HG03558 (cell line): ENCODE data around the gene UBXN4.
A peak's percentile ranks its signal among the peaks of the same experiment; 100 is the strongest.
"Not testable (repeated sequence)": the region's sequence is repeated elsewhere in the genome, so short reads cannot be mapped to it uniquely, and the experiment has no call there.

Experiments used
- ATAC-seq: cut with Tn5 transposase; IDR thresholded peaks from one replicate; pipeline ENCODE4 v1.9.1; 2021; ENCODE audit warnings: moderate number of reproducible peaks; ENCODE audit not compliant: unreplicated experiment; ENCODE audit errors: extremely low read depth

Gene UBXN4

GRCh38 chr2:135800513-135801460 lies 59.1 kb downstream of the UBXN4 start:
- no peak for ATAC-seq

- ATAC-seq = no peak
These were observed 60.7 kb downstream of the UBXN4 start for GRCh38 chr2:135802350-135802749.

DNA sequence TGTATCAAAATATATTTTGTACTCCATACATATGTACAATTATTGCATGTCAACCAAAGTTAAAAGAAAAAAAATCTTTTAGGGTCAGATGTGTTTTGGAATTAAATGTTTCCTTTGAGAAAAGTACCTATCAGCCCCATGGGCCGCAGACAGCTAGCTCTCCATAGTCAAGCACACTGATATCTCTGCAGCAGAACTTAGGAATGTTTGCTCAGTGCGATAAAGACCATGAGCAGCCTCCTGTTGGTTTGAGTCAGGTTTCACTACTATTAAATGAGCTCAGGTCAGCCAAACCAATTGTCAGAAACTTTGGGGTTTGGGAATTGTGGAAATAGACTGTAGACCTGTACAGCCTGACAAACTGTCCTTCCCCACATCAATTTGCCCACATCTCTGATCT lies 61.6 kb downstream of the UBXN4 start:
- no peak for ATAC-seq

DNA sequence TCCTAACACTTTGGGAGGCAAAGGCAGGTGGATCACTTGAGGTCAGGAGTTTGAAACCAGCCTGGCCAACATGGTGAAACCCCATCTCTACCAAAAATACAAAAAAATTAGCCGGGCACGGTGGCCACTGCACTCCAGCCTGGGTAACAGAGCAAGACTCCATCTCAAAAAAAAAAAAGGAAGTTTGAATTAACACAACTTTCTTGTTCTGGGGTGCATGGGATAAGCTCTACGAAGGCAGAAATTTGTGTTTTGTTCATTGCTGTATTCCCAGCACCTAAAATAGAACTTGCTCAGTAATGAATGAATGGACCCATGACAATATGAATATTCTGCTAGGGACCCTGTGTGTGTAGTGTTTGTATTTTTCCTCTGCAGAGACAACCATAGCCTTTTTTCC lies 66.2 kb downstream of the UBXN4 start:
- not testable (repeated sequence) for ATAC-seq

DNA sequence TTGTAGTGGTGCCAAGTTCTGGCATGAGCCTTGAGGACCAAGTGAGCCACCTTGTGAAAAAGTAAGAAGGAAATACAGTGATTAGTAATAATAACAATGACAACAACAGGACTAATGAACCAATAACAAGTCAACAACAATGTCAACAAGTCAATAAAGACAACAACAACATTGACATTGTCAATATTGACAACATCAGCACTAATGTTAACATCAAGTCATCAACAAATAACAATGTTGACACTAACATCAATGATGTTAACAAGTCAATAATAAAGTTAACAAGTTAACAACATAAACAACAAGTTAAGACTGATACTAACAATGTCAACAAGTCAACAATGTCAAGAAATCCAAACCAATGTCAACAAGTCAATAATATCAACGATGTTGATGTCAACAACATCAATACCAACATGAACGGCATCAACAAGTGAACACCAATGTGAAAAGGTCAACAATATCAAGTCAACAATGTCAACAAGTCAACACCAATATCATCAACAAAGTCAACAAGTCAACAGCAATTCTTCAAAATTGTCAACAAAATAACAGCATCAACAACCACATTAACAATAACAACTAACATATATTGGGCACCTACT lies 71.4 kb downstream of the UBXN4 start:
- ATAC-seq = no peak

DNA sequence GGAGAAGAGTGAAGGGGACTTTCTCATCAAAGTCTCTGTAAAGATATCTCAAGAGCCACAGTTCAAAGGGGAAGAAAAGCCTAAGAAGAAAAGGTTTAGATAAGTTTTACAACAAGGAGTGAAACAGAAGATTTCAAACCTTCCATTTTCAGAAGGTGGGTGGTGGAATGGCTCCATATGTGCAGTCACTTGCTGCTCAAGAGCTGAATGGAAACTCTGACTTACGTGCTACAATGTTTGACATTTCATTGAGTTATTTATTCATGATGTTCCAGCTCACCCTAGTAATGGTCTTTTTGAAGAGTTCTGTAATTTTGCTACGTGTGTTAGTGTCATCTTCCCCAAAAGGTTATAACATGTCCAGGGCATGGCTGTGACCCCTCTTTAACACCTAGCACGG lies 73.6 kb downstream of the UBXN4 start:
- ATAC-seq = no peak

DNA sequence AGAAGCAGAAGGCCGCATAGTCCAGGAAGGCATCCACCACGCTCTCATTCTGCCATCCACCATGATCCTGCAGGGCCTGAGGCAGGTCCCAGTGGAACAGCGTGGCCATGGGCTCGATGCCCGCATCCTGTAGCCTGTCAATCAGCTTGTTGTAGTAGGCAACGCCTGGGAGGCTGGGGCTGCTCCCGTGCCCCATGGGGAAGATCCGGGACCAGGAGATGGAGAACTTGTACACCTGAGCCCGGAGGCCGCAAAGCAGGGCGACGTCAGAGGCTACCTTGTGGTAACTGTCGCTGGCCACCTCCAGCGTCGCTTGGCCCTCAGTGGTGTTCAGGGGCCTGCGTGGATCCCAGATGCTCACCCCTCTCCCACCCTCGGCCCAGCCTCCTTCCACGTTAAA lies 75.8 kb downstream of the UBXN4 start:
- no peak for ATAC-seq

DNA sequence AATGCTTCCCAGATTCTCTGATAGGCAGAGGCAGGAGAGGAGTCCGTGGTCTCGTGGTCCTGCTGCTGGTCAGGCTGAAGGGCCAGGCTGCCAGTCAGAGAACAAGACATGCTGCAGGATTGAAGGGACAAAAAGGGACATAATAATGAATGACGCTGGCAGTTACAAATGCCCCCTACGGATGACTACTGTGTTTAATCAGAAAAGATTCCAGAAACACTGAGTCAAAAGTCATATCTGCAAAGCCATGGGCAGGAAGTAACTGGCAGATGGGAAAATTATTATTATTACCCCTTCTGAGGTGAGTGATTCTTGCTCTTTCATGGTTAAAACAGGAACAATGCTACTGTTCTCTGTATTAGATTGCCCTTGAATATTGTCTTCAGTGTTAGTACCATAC lies 76.3 kb downstream of the UBXN4 start:
- ATAC-seq = no peak

DNA sequence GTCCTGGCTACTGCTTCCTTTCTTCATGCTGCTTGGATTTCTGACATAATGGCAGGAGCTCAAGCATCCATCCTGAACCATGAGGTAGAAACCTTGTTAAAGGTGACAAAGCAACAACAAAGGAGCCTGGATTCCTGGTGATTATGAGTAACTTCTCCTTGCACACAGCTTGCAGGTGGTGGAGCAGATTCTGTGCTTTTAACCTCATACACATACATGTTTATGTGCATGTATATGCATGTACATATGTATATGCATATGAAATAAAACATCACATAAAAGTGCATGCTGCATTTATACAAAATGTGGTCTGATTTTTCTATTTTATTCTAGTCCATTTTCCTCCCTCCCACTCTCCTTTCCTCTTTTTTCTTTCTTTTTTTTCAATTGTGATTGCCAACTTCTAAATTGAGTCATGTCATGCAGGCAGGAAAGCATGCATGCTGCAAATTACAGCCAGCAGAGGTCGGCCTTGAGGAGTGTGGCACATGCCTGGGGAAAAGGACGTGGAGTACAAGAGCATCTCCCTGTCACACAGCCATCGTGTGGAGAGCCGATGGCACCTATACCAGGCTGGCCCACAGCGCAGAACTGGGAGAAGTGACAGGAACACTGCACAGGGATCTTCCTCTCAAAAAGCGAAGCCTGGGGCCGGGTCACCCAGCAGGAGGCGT lies 77.4 kb downstream of the UBXN4 start:
- no peak for ATAC-seq

DNA sequence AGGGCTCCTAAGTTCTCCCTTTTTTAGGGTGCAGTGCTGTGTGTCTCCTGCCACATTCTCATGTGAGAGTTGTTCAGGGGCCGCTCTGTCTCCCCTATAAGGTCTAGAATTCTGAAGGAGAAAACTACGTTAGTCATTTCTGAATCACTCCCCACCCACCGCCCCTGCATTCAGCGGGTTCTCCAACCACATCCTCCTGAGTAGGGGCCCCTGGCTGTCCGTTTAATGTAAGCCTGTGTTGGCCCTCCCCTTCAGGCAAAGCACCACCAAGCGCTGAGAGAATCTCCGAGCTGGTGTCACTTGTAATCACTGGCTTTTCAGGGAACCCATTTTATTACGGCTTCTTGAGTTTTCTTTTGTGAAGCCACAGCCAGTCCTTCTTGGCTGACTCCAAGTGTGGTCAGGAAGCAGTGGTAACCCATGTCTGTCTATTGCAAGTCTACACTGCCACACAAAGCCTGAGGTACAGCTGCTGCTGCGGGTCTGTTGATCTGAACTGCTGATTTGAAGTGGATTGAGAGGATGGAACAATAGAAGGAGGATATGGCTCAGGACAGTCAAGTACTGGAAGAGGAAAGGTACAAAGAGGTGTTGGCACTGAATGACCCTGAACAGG lies 78.5 kb downstream of the UBXN4 start:
- peak; percentile 61 for ATAC-seq

DNA sequence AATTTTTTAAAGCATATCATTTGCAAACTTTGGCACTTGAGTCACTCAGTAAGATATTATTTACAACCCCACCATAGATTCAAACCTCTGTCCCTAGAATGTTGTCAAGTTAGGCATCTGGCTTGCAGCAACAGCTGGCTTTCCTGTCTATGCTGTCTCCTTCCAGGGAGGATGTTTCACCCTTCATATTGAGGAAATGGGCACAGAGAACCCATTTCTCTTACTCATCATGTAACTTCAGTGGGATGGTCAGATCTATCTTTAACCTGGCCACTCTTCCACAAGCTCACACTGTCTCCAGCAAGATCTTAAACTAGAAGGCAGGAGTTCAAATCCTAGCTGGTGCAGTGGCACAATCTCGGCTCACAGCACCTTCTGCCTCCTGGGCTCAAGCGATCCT lies 79.5 kb downstream of the UBXN4 start:
- ATAC-seq = no peak

- no peak for ATAC-seq
These were observed 81.2 kb downstream of the UBXN4 start for GRCh38 chr2:135822855-135823254.

- no peak for ATAC-seq
These were observed 83.5 kb downstream of the UBXN4 start for GRCh38 chr2:135825131-135825530.

- ATAC-seq = no peak
These were observed 84.0 kb downstream of the UBXN4 start for GRCh38 chr2:135825550-135826176.

- no peak for ATAC-seq
These were observed 84.9 kb downstream of the UBXN4 start for GRCh38 chr2:135826544-135826943.

DNA sequence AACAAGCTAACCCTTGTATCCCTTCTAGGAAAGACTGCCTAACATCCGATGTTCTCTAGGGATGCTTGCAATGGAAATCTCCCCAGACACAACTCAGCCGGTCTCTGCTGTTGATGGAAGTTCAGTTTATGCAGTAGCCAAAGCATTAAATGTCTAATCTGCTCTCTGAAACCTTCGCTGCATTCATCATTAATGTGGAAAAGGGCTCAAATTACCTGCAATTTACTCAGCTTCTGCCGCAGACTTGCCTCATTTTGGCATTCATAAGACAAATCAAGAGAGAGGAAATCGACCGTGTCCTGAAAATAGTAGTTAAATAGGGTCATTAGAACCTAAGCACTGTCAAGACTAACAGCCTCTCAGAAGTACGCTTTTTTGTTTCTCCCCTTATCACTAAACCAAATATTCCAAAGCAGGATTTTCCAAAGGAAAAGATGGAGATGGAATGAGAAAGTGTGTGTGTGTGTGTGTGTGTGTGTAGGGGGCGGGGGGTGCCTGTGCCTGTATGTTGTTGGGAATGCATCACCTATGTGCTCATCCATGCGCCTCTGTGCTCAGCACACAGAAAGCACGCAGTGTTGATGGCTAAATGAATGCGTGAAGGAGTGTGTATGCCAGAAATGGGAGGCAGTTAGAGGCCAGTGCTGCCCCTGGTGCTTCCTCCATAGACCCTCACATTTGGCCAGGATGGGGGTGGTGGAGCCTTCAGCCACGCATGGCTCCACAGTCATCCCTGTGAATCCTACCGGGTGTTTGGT lies 87.9 kb downstream of the UBXN4 start:
- ATAC-seq = no peak

GRCh38 chr2:135831180-135831812 lies 89.6 kb downstream of the UBXN4 start:
- no peak for ATAC-seq

DNA sequence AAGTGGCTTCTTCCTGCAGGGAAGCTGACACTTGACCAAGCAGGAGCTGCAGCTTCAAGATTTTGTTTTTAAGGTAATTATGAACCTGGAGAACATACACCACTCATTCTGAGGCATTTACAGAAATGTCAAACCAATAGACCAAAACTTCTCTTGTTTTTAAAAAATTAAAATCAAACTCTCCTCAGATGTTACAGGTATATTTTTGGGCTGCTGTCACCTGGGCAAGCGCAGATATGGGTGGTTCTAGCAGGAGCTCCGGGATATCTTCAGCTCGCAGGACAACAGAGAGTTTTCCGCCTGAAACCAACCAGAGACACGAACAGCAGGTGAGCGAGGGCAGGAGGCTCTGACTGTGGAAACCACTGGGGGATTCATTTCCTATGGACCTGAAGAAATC lies 91.2 kb downstream of the UBXN4 start:
- no peak for ATAC-seq
